HepG2 (cell line): ENCODE data around the gene P2RX2. TPM values are rescaled to one million over a fixed set of nuclear protein-coding genes. Genes with fewer than 3 reads are reported as not detected.

ENCODE experiments used
- ATAC-seq: fragments of 200-7000 bp; cut with Tn5 transposase; 3 replicates; pipeline ENCODE4 v1.9.1; 2020; ENCODE audit warnings: mild to moderate bottlenecking, moderate library complexity
- BruUV-seq: library from RNA; stranded (reverse); fragments of 400-500 nt; replicated peaks from 2 replicates; lab custom pipeline; 2021; lab: Mats Ljungman, UMichigan
- CTCF ChIA-PET: fragments of 300-600 bp; formaldehyde crosslinking; extraction: SDS; loops from one replicate; lab custom pipeline; 2021; ENCODE audit warnings: low total read pairs, inconsistent platforms, low intra/inter-chr PET ratio; lab: Yijun Ruan, JAX
- POLR2A ChIA-PET: fragments of 350-600 bp; sonication (Branson Sonifier 250); formaldehyde crosslinking; loops from one replicate; lab custom pipeline; 2020; ENCODE audit warnings: antibody characterized with exemption, inconsistent platforms; lab: Yijun Ruan, JAX
- DNase-seq: peaks from one replicate; pipeline ENCODE4 v3.0.0-alpha.2; 2015; ENCODE audit warnings: low spot score
- FAIRE-seq: peaks from 3 replicates; lab custom pipeline; 2011; peaks lifted over from hg19 to GRCh38; lab: Jason Lieb, UNC
- H2AFZ ChIP-seq: one replicate; pipeline ENCODE4 v1.6.1; 2011; ENCODE audit warnings: low read length, inconsistent platforms
- H3K27ac ChIP-seq: fragments of 300-600 bp; 3 replicates; pipeline ENCODE4 v1.8.0; 2011; ENCODE audit warnings: mixed run types, mild to moderate bottlenecking, mixed read lengths, low read length, inconsistent platforms; ENCODE audit not compliant: insufficient read depth; ENCODE audit errors: extremely low read length
- H3K27me3 ChIP-seq, 2 experiments: fragments of 200-600 bp in 1 of 2; 2 replicates in 1 of 2; 3 replicates in 1 of 2; pipeline versions ENCODE4 v1.6.0 to v1.8.0; 2011; ENCODE audit warnings: low read length in 2 of 2, mild to moderate bottlenecking in 2 of 2, moderate library complexity in 2 of 2, inconsistent platforms in 1 of 2; ENCODE audit not compliant: insufficient read depth in 2 of 2, control insufficient read depth in 1 of 2
- H3K36me3 ChIP-seq, 2 experiments: fragments of 200-600 bp in 1 of 2; replicated peaks in 1 of 2; 2 replicates in 1 of 2; 3 replicates in 1 of 2; pipeline versions ENCODE4 v1.5.1 to v1.8.0; 2011; ENCODE audit warnings: low read length in 2 of 2, inconsistent platforms in 1 of 2; ENCODE audit not compliant: insufficient read depth in 2 of 2, control insufficient read depth in 1 of 2
- H3K4me1 ChIP-seq: 2 replicates; pipeline ENCODE4 v1.5.1; 2012; ENCODE audit warnings: low read length, inconsistent platforms; ENCODE audit not compliant: insufficient read depth
- H3K4me2 ChIP-seq: 2 replicates; pipeline ENCODE4 v1.6.0; 2011; ENCODE audit warnings: low read depth, low read length, inconsistent platforms
- H3K4me3 ChIP-seq, 3 experiments: fragments of 200-600 bp in 1 of 3; sonication (generic), shearing (Covaris generic) in 1 of 3; replicated peaks in 1 of 3; 2 replicates each; pipeline ENCODE4 v1.5.1; 2011 to 2016; ENCODE audit warnings: low read length in 3 of 3, inconsistent platforms in 2 of 3, low read depth in 2 of 3, mild to moderate bottlenecking in 2 of 3, control low read depth in 1 of 3, mixed read lengths in 1 of 3; ENCODE audit not compliant: insufficient read depth in 1 of 3
- H3K79me2 ChIP-seq: one replicate; pipeline ENCODE4 v1.6.1; 2011; ENCODE audit warnings: low read length, inconsistent platforms; ENCODE audit not compliant: insufficient read depth
- H3K9ac ChIP-seq: 2 replicates; pipeline ENCODE4 v1.6.0; 2011; ENCODE audit warnings: mild to moderate bottlenecking, low read depth, low read length, inconsistent platforms; ENCODE audit not compliant: insufficient read depth
- H3K9me3 ChIP-seq: 2 replicates; pipeline ENCODE4 v1.5.1; 2012; ENCODE audit warnings: mild to moderate bottlenecking, low read length
- H4K20me1 ChIP-seq: 2 replicates; pipeline ENCODE4 v1.6.0; 2011; ENCODE audit warnings: inconsistent platforms, mild to moderate bottlenecking, low read length, moderate library complexity; ENCODE audit not compliant: insufficient read depth
- ARNTL ChIP-seq: sonication (generic); formaldehyde crosslinking; IDR thresholded peaks from 2 replicates; pipeline ENCODE4 v1.4.0; 2020; ENCODE audit warnings: mild to moderate bottlenecking, missing genetic modification reagents
- GABPB1 ChIP-seq: IDR thresholded peaks from 2 replicates; pipeline ENCODE4 v1.6.1; 2016; ENCODE audit warnings: mild to moderate bottlenecking, missing genetic modification reagents, moderate library complexity, missing compliant biosample characterization
- ZNF207 ChIP-seq: fragments of 450-650 bp; IDR thresholded peaks from 2 replicates; pipeline ENCODE4 v1.6.1; 2016; ENCODE audit warnings: antibody characterized with exemption, borderline replicate concordance
- ZNF367 ChIP-seq: sonication (generic); formaldehyde crosslinking; IDR thresholded peaks from 2 replicates; pipeline ENCODE4 v1.4.0; 2020; ENCODE audit warnings: missing genetic modification reagents, borderline replicate concordance
- WGBS: methylation state at CpG from one replicate; pipeline ENCODE4 v1.1.6; 2017; ENCODE audit warnings: low lambda C conversion rate; 5-methylcytosine and 5-hydroxymethylcytosine counted together
- in situ Hi-C: cut with HindIII; loops from 2 replicates; pipeline ENCODE4 v1.10.0; 2017; ENCODE audit warnings: low pct_unique_long_range_greater_than_20kb; ENCODE audit not compliant: extremely low pct_ligation_motif_present
- intact Hi-C: fragments of 100-400 bp; cut with micrococcal nuclease; formaldehyde crosslinking; loops from one replicate; pipeline ENCODE4 v1.10.0; 2022; ENCODE audit not compliant: unreplicated experiment
- polyA plus RNA-seq, 8 experiments: library from polyadenylated mRNA; depleted of rRNA in 3 of 8; stranded (reverse) in 7 of 8; unstranded in 1 of 8; fragments of >200 nt; fragmentation: Illumina TruSeq in 4 of 8; extraction: Trizol in 4 of 8; gene quantifications; 2 replicates each; pipeline versions ENCODE4 v1.2.1 to v1.2.3, GENCODE V29; 2011 to 2016; ENCODE audit warnings: low read depth in 4 of 8, missing spikeins in 1 of 8, mixed read lengths in 1 of 8; ENCODE audit not compliant: insufficient read depth in 1 of 8
- total RNA-seq, 5 experiments: library from RNA; depleted of rRNA; stranded (reverse); fragments of >200 nt; fragmentation: Illumina TruSeq; extraction: Trizol; gene quantifications; 2 replicates each; pipeline ENCODE4 v1.2.3, GENCODE V29; 2016; ENCODE audit warnings: low read depth in 1 of 5
- TF ChIP-seq, protein P1 (sequence below): sonication (generic); formaldehyde crosslinking; IDR thresholded peaks from 2 replicates; pipeline ENCODE4 v1.4.0; 2020; ENCODE audit warnings: missing genetic modification reagents

The P2RX2 gene
- total and polyA plus RNA-seq, 2 of the 13 experiments (the other 11 are each of a cell fraction or from before 2014, with no cell fraction given), result not detected

DNA sequence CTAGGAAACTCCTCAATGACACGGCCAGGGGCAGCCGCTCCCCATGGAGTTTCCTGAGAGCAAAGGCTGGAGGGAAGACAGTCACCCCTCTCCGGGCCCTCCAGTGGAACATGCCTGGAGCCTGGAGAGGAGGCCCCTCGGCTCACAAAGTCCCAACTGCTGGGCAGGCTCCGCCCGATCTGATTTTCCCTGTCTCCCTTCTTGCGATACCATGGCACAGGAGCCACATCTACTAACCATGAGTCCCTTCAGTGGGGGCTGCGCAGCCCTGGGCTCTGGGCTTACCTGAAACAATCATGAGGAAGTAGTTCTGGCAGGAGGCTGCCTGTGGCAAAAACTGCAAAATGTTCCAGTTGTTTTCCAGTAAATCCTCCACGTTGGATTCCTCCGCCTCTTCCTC lies 15.3 kb downstream of the P2RX2 start:
- H3K9ac ChIP-seq, result no peak overlapping the region
- no peak for DNase-seq
- TF ChIP-seq, protein P1, sequence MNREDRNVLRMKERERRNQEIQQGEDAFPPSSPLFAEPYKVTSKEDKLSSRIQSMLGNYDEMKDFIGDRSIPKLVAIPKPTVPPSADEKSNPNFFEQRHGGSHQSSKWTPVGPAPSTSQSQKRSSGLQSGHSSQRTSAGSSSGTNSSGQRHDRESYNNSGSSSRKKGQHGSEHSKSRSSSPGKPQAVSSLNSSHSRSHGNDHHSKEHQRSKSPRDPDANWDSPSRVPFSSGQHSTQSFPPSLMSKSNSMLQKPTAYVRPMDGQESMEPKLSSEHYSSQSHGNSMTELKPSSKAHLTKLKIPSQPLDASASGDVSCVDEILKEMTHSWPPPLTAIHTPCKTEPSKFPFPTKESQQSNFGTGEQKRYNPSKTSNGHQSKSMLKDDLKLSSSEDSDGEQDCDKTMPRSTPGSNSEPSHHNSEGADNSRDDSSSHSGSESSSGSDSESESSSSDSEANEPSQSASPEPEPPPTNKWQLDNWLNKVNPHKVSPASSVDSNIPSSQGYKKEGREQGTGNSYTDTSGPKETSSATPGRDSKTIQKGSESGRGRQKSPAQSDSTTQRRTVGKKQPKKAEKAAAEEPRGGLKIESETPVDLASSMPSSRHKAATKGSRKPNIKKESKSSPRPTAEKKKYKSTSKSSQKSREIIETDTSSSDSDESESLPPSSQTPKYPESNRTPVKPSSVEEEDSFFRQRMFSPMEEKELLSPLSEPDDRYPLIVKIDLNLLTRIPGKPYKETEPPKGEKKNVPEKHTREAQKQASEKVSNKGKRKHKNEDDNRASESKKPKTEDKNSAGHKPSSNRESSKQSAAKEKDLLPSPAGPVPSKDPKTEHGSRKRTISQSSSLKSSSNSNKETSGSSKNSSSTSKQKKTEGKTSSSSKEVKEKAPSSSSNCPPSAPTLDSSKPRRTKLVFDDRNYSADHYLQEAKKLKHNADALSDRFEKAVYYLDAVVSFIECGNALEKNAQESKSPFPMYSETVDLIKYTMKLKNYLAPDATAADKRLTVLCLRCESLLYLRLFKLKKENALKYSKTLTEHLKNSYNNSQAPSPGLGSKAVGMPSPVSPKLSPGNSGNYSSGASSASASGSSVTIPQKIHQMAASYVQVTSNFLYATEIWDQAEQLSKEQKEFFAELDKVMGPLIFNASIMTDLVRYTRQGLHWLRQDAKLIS, result no peak
- TF ChIP-seq ARNTL (CRISPR knock-in tag) (no peak), ZNF207 (no peak), ZNF367 (no peak), GABPB1 (no peak)
- TF ChIP-seq, all 625 proteins: peak for 0
- H3K4me3 ChIP-seq, result no peak overlapping the region
- intact Hi-C loops, result no loop called here
- ATAC-seq, result no peak
- H3K27ac ChIP-seq, result no peak overlapping the region
- BruUV-seq, result no TSS peak
- peaks cover 41 to 89% of the 10 kb centered on the region in 2 experiments; a peak in 4 of 5 replicates for H3K36me3 ChIP-seq
- POLR2A ChIA-PET, result no interaction called here
- no peaks in the 10 kb centered on the region for H3K79me2 ChIP-seq
- no peaks in the 10 kb centered on the region for H3K27me3 ChIP-seq
- CTCF ChIA-PET, result no interaction called here
- no peaks in the 10 kb centered on the region for H3K9me3 ChIP-seq
- 94% methylated on average over 2 of the region's 10 CpGs for WGBS
- in situ Hi-C loops, result no loop called here
- H4K20me1 ChIP-seq, result no peaks in the 10 kb centered on the region; the same call in 1 of the 2 replicates
- H3K4me1 ChIP-seq, result no peaks in the 10 kb centered on the region
- H3K4me2 ChIP-seq, result no peak overlapping the region
- FAIRE-seq, result no peak
- no peak overlapping the region for H2AFZ ChIP-seq
